Subcutaneous adipose tissue (tissue), 4 donors: ENCODE data around the gene VASN. TPM values are rescaled to one million over a fixed set of nuclear protein-coding genes. Genes with fewer than 3 reads are reported as not detected.

Experiments used
- CTCF ChIP-seq: fragments of 450-650 bp; IDR thresholded peaks from one replicate; pipeline ENCODE4 v1.5.1; 2016; ENCODE audit warnings: low read depth, mild to moderate bottlenecking, control low read depth, antibody characterized with exemption, moderate library complexity
- total RNA-seq, 4 donors: library from RNA; depleted of rRNA; stranded (reverse); fragments of >200 nt; gene quantifications; one replicate each; pipeline ENCODE4 v1.1.0, GENCODE V29; 2016

The VASN gene
- total RNA-seq, 4 donors from 2014 or later, result 13.7 to 34.9 (median 22.3) TPM

- TF ChIP-seq CTCF, result no peak
Measured at GRCh38 chr16:4403133-4403949, 31.7 kb downstream of the VASN start.

- no peak for TF ChIP-seq CTCF
Measured at GRCh38 chr16:4404247-4404966, 32.8 kb downstream of the VASN start.

- no peak for TF ChIP-seq CTCF
Measured at GRCh38 chr16:4404967-4405696, 33.5 kb downstream of the VASN start.

GRCh38 chr16:4407543-4408322 is 36.1 kb downstream of the VASN start:
- TF ChIP-seq CTCF, result no peak

GRCh38 chr16:4408323-4408690 is 36.7 kb downstream of the VASN start:
- no peak for TF ChIP-seq CTCF

- TF ChIP-seq CTCF, result no peak
Measured at GRCh38 chr16:4409081-4409932, 37.7 kb downstream of the VASN start.
